Right lobe of liver (tissue), 6 donors: ENCODE measurements around the gene PCDHB3. TPM values are rescaled to one million over a fixed set of nuclear protein-coding genes. Genes with fewer than 3 reads are reported as not detected.
"Not testable (repeated sequence)": the region's sequence is repeated elsewhere in the genome, so short reads cannot be mapped to it uniquely, and the experiment has no call there.

ENCODE experiments used
- ATAC-seq, 4 donors: fragments of 200-7000 bp; cut with Tn5 transposase; one replicate each; pipeline ENCODE4 v1.9.1; 2020; ENCODE audit warnings: mild to moderate bottlenecking in 4 of 4, moderate library complexity in 4 of 4
- DNase-seq, 3 donors: peaks; one replicate each; pipeline ENCODE4 v3.0.0-alpha.2; 2020
- H3K27ac ChIP-seq, 3 donors: fragments of 200-600 bp; one replicate each; pipeline ENCODE4 v1.8.0; 2022
- H3K27me3 ChIP-seq, 2 donors: fragments of 200-600 bp; one replicate each; pipeline ENCODE4 v1.8.0; 2022
- H3K36me3 ChIP-seq, 4 donors: fragments of 200-600 bp; sonication (generic) in 1 of 4; one replicate each; pipeline versions ENCODE4 v1.5.1 to v1.8.0; 2017 to 2022; ENCODE audit warnings: control low read depth in 1 of 4
- H3K4me1 ChIP-seq, 4 donors: fragments of 200-600 bp; sonication (generic) in 1 of 4; one replicate each; pipeline versions ENCODE4 v1.5.1 to v1.8.0; 2017 to 2022; ENCODE audit warnings: control low read depth in 1 of 4
- H3K4me3 ChIP-seq, 3 donors: fragments of 200-600 bp; one replicate each; pipeline ENCODE4 v1.8.0; 2022
- H3K9me3 ChIP-seq, 4 donors: fragments of 200-600 bp; sonication (generic) in 1 of 4; one replicate each; pipeline versions ENCODE4 v1.5.1 to v1.8.0; 2017 to 2022; ENCODE audit warnings: control low read depth in 1 of 4
- CTCF ChIP-seq, 4 donors: fragments of 200-600 bp in 3 of 4; fragments of 450-650 bp in 1 of 4; IDR thresholded peaks; one replicate each; pipeline versions ENCODE4 v1.5.1 to v1.8.0; 2016 to 2022; ENCODE audit warnings: antibody characterized with exemption in 4 of 4, mild to moderate bottlenecking in 2 of 4
- POLR2A ChIP-seq: fragments of 450-650 bp; IDR thresholded peaks from one replicate; pipeline ENCODE4 v1.6.1; 2017; ENCODE audit warnings: antibody characterized with exemption, mild to moderate bottlenecking
- WGBS: methylation state at CpG from one replicate; pipeline ENCODE4 v1.1.6; 2018; ENCODE audit warnings: low coverage, low lambda C conversion rate; ENCODE audit not compliant: insufficient coverage; ENCODE audit errors: missing lambda C conversion rate; 5-methylcytosine and 5-hydroxymethylcytosine counted together
- intact Hi-C, 2 donors: fragments of 100-400 bp; cut with DNase I; formaldehyde crosslinking; loops; one replicate each; pipeline versions ENCODE4 v1.11.2 to v1.14.1; 2022
- total RNA-seq, 6 experiments: library from RNA; depleted of rRNA in 2 of 6; stranded (reverse); fragments of >200 nt in 2 of 6; fragmentation: NEBNext Ultra II Directional in 3 of 6; extraction: Animal tissue kit (Norgen Biotek cat#: 25700) in 3 of 6; gene quantifications; one replicate each; pipeline versions ENCODE4 v1.1.0 to v1.2.4, GENCODE V29; 2016 to 2023
- donor health status: DM: no; HTN: yes; CAD: no.
- donor health status: DM: no; HTN: no; CAD: no.
- donor health status: DM: no; HTN: no; CAD: no.
- donor health status: DM: no; HTN: yes; CAD: no.
- donor health status: DM: no; HTN: yes; CAD: no.

The PCDHB3 gene
- total RNA-seq, 6 experiments from 2014 or later = 0.07 to 0.31 (median 0.30) TPM; not detected in 3

- H3K4me1 ChIP-seq = no peaks in the 10 kb centered on the region
- intact Hi-C loops = no loop called here
- H3K9me3 ChIP-seq = peaks cover 0 to 3% (median 0%) of the 10 kb centered on the region in 4 donors
- H3K36me3 ChIP-seq = no peaks in the 10 kb centered on the region
- peaks cover 0 to 5% of the 10 kb centered on the region in 2 donors for H3K27me3 ChIP-seq
- 31% methylated on average over 15 of the region's 20 CpGs for WGBS
- TF ChIP-seq CTCF (IDR thresholded peaks at IDR 0.05) (no peak), POLR2A (no peak)
- ATAC-seq (no peak), DNase-seq (no peak)
- no peak overlapping the region for H3K4me3 ChIP-seq
- H3K27ac ChIP-seq = no peak overlapping the region
These were observed 786 bp downstream of the PCDHB3 start for GRCh38 chr5:141101059-141101458.

DNA sequence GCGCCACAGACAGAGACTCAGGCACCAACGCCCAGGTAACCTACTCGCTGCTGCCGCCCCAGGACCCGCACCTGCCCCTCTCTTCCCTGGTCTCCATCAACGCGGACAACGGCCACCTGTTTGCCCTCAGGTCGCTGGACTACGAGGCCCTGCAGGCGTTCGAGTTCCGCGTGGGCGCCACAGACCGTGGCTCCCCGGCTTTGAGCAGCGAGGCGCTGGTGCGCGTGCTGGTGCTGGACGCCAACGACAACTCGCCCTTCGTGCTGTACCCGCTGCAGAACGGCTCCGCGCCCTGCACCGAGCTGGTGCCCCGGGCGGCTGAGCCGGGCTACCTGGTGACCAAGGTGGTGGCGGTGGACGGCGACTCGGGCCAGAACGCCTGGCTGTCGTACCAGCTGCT is 1.8 kb downstream of the PCDHB3 start:
- intact Hi-C loops, ATAC-seq, H3K36me3 ChIP-seq, H3K4me3 ChIP-seq, H3K4me1 ChIP-seq, H3K27ac ChIP-seq, H3K27me3 ChIP-seq, H3K9me3 ChIP-seq, DNase-seq: not testable (repeated sequence)
- 11% methylated on average over 3 of the region's 39 CpGs for WGBS

DNA sequence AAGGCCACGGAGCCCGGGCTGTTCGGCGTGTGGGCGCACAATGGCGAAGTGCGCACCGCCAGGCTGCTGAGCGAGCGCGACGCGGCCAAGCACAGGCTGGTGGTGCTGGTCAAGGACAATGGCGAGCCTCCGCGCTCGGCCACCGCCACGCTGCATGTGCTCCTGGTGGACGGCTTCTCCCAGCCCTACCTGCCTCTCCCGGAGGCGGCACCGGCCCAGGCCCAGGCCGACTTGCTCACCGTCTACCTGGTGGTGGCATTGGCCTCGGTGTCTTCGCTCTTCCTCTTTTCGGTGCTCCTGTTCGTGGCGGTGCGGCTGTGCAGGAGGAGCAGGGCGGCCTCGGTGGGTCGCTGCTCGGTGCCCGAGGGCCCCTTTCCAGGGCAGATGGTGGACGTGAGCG is 2.2 kb downstream of the PCDHB3 start:
- not testable (repeated sequence) for ATAC-seq

GRCh38 chr5:141105350-141105749 is 5.1 kb downstream of the PCDHB3 start:
- intact Hi-C loops = no loop called here
- no peak for ATAC-seq
- DNase-seq = no peak
- Histone ChIP-seq H3K27ac (no peak overlapping the region), H3K9me3 (peaks cover 0 to 2% (median 0%) of the 10 kb centered on the region in 4 donors), H3K4me3 (no peak overlapping the region), H3K27me3 (peaks cover 0 to 5% of the 10 kb centered on the region in 2 donors), H3K4me1 (no peaks in the 10 kb centered on the region), H3K36me3 (no peaks in the 10 kb centered on the region)
- WGBS = 51% methylated on average over 2 of the region's 2 CpGs
- TF ChIP-seq CTCF (IDR thresholded peaks at IDR 0.05) = no peak
- no peak for TF ChIP-seq POLR2A

More for the DNA sequence above, 2.2 kb downstream of the PCDHB3 start:
- H3K4me1 ChIP-seq, H3K36me3 ChIP-seq, DNase-seq, intact Hi-C loops, H3K9me3 ChIP-seq, H3K27me3 ChIP-seq, H3K27ac ChIP-seq, H3K4me3 ChIP-seq: not testable (repeated sequence)
- no CpG with 5 or more reads among the region's 38 CpGs for WGBS

- ATAC-seq = no peak
- intact Hi-C loops = no loop called here
- DNase-seq = no peak
- Histone ChIP-seq H3K27me3 (no peaks in the 10 kb centered on the region), H3K4me3 (no peak overlapping the region), H3K4me1 (no peaks in the 10 kb centered on the region), H3K36me3 (no peaks in the 10 kb centered on the region), H3K27ac (no peak overlapping the region), H3K9me3 (peaks cover 0 to 3% (median 0%) of the 10 kb centered on the region in 4 donors)
- WGBS = 10% methylated on average over 2 of the region's 2 CpGs
- TF ChIP-seq POLR2A (no peak), CTCF (IDR thresholded peaks at IDR 0.05) (no peak)
These were observed 19.0 kb downstream of the PCDHB3 start for GRCh38 chr5:141119250-141119649.

DNA sequence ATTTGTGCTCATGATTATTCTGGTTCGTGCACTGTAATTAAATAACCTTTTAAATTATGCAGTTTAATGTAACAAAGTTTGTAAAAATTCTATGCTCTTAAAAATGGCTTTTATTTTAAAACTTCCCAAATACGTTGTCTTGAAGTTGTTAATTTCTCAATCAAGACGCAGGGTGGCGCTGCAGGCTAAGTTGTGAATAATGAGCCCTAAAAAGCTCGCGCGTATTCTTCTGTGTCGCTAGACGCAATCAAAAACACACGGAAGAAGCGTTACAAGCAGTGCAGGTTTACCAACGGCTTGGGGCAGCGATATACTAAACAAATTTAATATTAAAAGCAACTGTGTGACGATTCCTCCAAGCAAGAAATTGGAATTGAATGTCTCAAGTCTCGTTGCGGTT is 21.3 kb downstream of the PCDHB3 start, which contains the start of gene PCDHB4:
Gene PCDHB4, plus strand, starts transcription at position 256 of the 400 bp plus-strand sequence. CDS start 181 bp downstream, outside the sequence.
- H3K4me3 ChIP-seq = peak within 1 kb of the TSS in 1 of 3 donors; percentile 6
- no peaks in the 10 kb centered on the region for H3K4me1 ChIP-seq
- no peak for DNase-seq
- no peak within 1 kb of the TSS for H3K27ac ChIP-seq
- peaks cover 0 to 12% of the 10 kb centered on the region in 2 donors for H3K27me3 ChIP-seq
- 5% methylated on average over 16 of the region's 16 CpGs for WGBS
- no peak for ATAC-seq
- intact Hi-C loops = no loop called here
- no peak for TF ChIP-seq POLR2A
- TF ChIP-seq CTCF (IDR thresholded peaks at IDR 0.05) = peak in 2 of 4 donors; percentile 7 to 15
- H3K9me3 ChIP-seq = peaks cover 0 to 3% (median 0%) of the 10 kb centered on the region in 4 donors
- no peaks in the 10 kb centered on the region for H3K36me3 ChIP-seq
